Liver (tissue), 9 donors: ENCODE results near the gene USH1G. TPM values are rescaled to one million over a fixed set of nuclear protein-coding genes. Genes with fewer than 3 reads are reported as not detected.

Source experiments
- DNase-seq: peaks from one replicate; pipeline ENCODE4 v3.0.0-alpha.2; 2017; ENCODE audit warnings: low spot score
- H3K27ac ChIP-seq, 2 donors: one replicate each; pipeline ENCODE4 v1.7.0; 2013; ENCODE audit warnings: inconsistent platforms in 2 of 2, low read length in 2 of 2, control low read depth in 1 of 2, low read depth in 1 of 2, mild to moderate bottlenecking in 1 of 2
- H3K27me3 ChIP-seq, 4 donors: one replicate each; pipeline versions ENCODE4 v1.6.1 to v1.7.0; 2013; ENCODE audit warnings: low read length in 3 of 4, inconsistent platforms in 1 of 4, mild to moderate bottlenecking in 1 of 4, moderate library complexity in 1 of 4; ENCODE audit not compliant: control insufficient read depth in 4 of 4, insufficient read depth in 4 of 4
- H3K36me3 ChIP-seq, 4 donors: one replicate each; pipeline versions ENCODE4 v1.6.1 to v1.7.0; 2013; ENCODE audit warnings: low read length in 3 of 4, mild to moderate bottlenecking in 3 of 4, low read depth in 1 of 4, moderate library complexity in 1 of 4; ENCODE audit not compliant: control insufficient read depth in 4 of 4, insufficient read depth in 3 of 4
- H3K4me1 ChIP-seq, 4 donors: one replicate each; pipeline versions ENCODE4 v1.6.1 to v1.7.0; 2013; ENCODE audit warnings: low read length in 3 of 4, mild to moderate bottlenecking in 3 of 4, moderate library complexity in 1 of 4; ENCODE audit not compliant: control insufficient read depth in 4 of 4, insufficient read depth in 4 of 4
- H3K4me3 ChIP-seq, 3 donors: one replicate each; pipeline versions ENCODE4 v1.6.1 to v1.7.0; 2013; ENCODE audit warnings: low read length in 3 of 3, control low read depth in 1 of 3, low read depth in 1 of 3, mild to moderate bottlenecking in 1 of 3
- H3K9ac ChIP-seq, 2 donors: one replicate each; pipeline ENCODE4 v1.7.0; 2013; ENCODE audit warnings: low read length in 2 of 2, mild to moderate bottlenecking in 2 of 2, moderate library complexity in 2 of 2, control low read depth in 1 of 2, low read depth in 1 of 2
- H3K9me3 ChIP-seq, 4 donors: one replicate each; pipeline versions ENCODE4 v1.6.1 to v1.7.0; 2013; ENCODE audit warnings: low read length in 3 of 4; ENCODE audit not compliant: control insufficient read depth in 4 of 4
- EGR1 ChIP-seq, 2 donors: IDR thresholded peaks; 2 replicates each; pipeline ENCODE4 v1.6.1; 2016 to 2018; ENCODE audit warnings: antibody characterized with exemption in 2 of 2, low read depth in 2 of 2
- FOXA1 ChIP-seq: IDR thresholded peaks from 2 replicates; pipeline ENCODE4 v1.6.1; 2016; ENCODE audit warnings: antibody characterized with exemption
- FOXA2 ChIP-seq: IDR thresholded peaks from 2 replicates; pipeline ENCODE4 v1.6.1; 2016; ENCODE audit warnings: antibody characterized with exemption
- GABPA ChIP-seq, 2 donors: IDR thresholded peaks in 1 of 2; conservative IDR thresholded peaks in 1 of 2; 2 replicates each; pipeline ENCODE4 v1.6.1; 2016; ENCODE audit warnings: antibody characterized with exemption in 2 of 2, mild to moderate bottlenecking in 1 of 2, moderate library complexity in 1 of 2
- HNF4A ChIP-seq, 2 donors: conservative IDR thresholded peaks; 2 replicates each; pipeline ENCODE4 v1.6.1; 2016; ENCODE audit warnings: antibody characterized with exemption in 2 of 2, mild to moderate bottlenecking in 2 of 2
- HNF4G ChIP-seq: IDR thresholded peaks from 2 replicates; pipeline ENCODE4 v1.6.1; 2016; ENCODE audit warnings: antibody characterized with exemption
- JUND ChIP-seq, 2 donors: IDR thresholded peaks; 2 replicates each; pipeline ENCODE4 v1.6.1; 2016; ENCODE audit warnings: antibody characterized with exemption in 2 of 2
- NR2F2 ChIP-seq: IDR thresholded peaks from 2 replicates; pipeline ENCODE4 v1.6.1; 2016; ENCODE audit warnings: antibody characterized with exemption
- RXRA ChIP-seq, 2 donors: IDR thresholded peaks; 2 replicates each; pipeline ENCODE4 v1.6.1; 2017 to 2018; ENCODE audit warnings: antibody characterized with exemption in 2 of 2, mild to moderate bottlenecking in 1 of 2
- SP1 ChIP-seq: IDR thresholded peaks from 2 replicates; pipeline ENCODE4 v1.6.1; 2018; ENCODE audit warnings: antibody characterized with exemption, mild to moderate bottlenecking
- TAF1 ChIP-seq: conservative IDR thresholded peaks from 2 replicates; pipeline ENCODE4 v1.6.1; 2016; ENCODE audit warnings: antibody characterized with exemption, mild to moderate bottlenecking
- YY1 ChIP-seq: IDR thresholded peaks from 2 replicates; pipeline ENCODE4 v1.6.1; 2016; ENCODE audit warnings: antibody characterized with exemption, mild to moderate bottlenecking
- WGBS: extraction: QIAGEN DNeasy Blood & Tissue Kit; methylation state at CpG from one replicate; pipeline ENCODE4 v1.1.7; 2013; 5-methylcytosine and 5-hydroxymethylcytosine counted together
- polyA plus RNA-seq, 2 donors: library from polyadenylated mRNA; stranded (reverse) in 1 of 2; unstranded in 1 of 2; fragments of 200-250 nt in 1 of 2; fragments of >200 nt in 1 of 2; fragmentation: Nextera tagmentation in 1 of 2; extraction: Ambion mirVana in 1 of 2; gene quantifications; one replicate each; pipeline versions ENCODE4 v1.2.1 to v1.2.3, GENCODE V29; 2013 to 2015
- total RNA-seq, 2 donors: library from RNA; depleted of rRNA; stranded (reverse); fragments of >200 nt; gene quantifications; one replicate each; pipeline ENCODE4 v1.2.3, GENCODE V29; 2014
- TF ChIP-seq, protein P1 (sequence below): fragments of 150-350 bp; IDR thresholded peaks from 2 replicates; pipeline ENCODE4 v1.5.1; 2017; ENCODE audit warnings: improper control_type of control experiment, low read depth, low read length; ENCODE audit not compliant: missing input control
- TF ChIP-seq, protein P2 (sequence below): IDR thresholded peaks from 2 replicates; pipeline ENCODE4 v1.6.1; 2016; ENCODE audit warnings: antibody characterized with exemption
- TF ChIP-seq, protein P3 (sequence below): IDR thresholded peaks from 2 replicates; pipeline ENCODE4 v1.6.1; 2016; ENCODE audit warnings: antibody characterized with exemption
- TF ChIP-seq, protein P4 (sequence below): IDR thresholded peaks from 2 replicates; pipeline ENCODE4 v1.6.1; 2016; ENCODE audit warnings: antibody characterized with exemption, mild to moderate bottlenecking
- TF ChIP-seq, protein P5 (sequence below): IDR thresholded peaks from 2 replicates; pipeline ENCODE4 v1.6.1; 2016; ENCODE audit warnings: antibody characterized with exemption
- donor health status: healthy.
- donor health status: healthy.
- donor health status: healthy.
- donor health status: healthy.
- donor health status: healthy.

Gene USH1G
- total and polyA plus RNA-seq, 4 donors, result under 0.01 TPM; not detected in 3

DNA sequence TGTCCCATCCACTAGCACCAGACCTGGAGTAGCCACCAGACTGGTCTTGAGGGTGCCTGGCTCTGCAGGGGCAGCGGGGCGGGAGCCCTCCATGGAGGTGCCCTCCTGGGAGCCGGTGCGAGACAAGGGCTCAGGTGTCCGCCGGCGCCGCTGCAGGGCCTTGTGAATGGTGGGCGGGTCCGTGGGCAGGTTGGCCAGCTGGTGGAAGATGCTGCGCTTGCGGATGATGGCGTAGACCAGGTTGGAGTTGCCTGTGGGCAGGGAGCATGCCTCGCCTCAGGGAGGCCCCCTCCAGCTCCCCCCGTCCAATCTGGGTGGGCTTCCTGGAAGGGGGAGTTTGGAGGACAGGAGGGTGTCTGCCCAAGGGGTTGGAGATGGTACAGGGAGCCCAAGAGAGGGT is 31.1 kb upstream of the USH1G start (continued):
- TF ChIP-seq, protein P1, sequence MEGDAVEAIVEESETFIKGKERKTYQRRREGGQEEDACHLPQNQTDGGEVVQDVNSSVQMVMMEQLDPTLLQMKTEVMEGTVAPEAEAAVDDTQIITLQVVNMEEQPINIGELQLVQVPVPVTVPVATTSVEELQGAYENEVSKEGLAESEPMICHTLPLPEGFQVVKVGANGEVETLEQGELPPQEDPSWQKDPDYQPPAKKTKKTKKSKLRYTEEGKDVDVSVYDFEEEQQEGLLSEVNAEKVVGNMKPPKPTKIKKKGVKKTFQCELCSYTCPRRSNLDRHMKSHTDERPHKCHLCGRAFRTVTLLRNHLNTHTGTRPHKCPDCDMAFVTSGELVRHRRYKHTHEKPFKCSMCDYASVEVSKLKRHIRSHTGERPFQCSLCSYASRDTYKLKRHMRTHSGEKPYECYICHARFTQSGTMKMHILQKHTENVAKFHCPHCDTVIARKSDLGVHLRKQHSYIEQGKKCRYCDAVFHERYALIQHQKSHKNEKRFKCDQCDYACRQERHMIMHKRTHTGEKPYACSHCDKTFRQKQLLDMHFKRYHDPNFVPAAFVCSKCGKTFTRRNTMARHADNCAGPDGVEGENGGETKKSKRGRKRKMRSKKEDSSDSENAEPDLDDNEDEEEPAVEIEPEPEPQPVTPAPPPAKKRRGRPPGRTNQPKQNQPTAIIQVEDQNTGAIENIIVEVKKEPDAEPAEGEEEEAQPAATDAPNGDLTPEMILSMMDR, result no peak
- TF ChIP-seq SP1 (no peak), HNF4G (no peak), HNF4A (conservative IDR thresholded peaks at IDR 0.05) (no peak)

DNA sequence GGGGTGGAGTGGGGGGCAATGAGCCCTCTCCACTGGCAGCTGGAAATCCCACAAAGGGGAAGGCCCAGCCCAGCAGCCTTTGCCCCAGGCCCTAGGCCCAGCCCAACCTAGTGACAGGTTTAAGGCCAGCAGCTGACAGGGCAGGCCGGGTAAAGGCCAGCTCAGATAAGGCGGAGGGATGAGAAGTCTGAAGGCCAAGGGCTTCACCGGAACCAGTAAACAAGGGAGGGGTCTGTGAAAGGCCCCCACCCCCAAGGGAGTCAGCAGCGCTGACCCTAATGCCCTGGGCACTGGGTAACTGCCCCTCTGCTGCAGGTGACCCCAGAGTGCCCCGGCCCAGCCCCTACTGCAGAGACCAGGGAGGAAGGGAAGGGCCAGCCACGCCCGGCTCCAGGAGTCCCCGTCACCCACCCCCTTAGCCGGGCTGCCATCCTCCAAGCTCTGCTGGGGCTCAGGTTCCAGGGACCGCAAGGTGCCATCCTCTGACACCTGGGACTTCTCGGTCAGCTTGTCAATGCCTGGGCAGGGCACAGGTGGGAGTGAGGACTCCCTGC is 30.2 kb upstream of the USH1G start:
- H3K4me1 ChIP-seq, result no peaks in the 10 kb centered on the region
- H3K27me3 ChIP-seq, result no peaks in the 10 kb centered on the region
- WGBS, result 74% methylated on average over 11 of the region's 11 CpGs
- no peak for DNase-seq
- no peaks in the 10 kb centered on the region for H3K9me3 ChIP-seq
- H3K36me3 ChIP-seq, result peaks cover 0 to 2% (median 1%) of the 10 kb centered on the region in 4 donors
- no peak overlapping the region for H3K9ac ChIP-seq
- no peak overlapping the region for H3K27ac ChIP-seq
- TF ChIP-seq TAF1, result no peak
- TF ChIP-seq, protein P2, sequence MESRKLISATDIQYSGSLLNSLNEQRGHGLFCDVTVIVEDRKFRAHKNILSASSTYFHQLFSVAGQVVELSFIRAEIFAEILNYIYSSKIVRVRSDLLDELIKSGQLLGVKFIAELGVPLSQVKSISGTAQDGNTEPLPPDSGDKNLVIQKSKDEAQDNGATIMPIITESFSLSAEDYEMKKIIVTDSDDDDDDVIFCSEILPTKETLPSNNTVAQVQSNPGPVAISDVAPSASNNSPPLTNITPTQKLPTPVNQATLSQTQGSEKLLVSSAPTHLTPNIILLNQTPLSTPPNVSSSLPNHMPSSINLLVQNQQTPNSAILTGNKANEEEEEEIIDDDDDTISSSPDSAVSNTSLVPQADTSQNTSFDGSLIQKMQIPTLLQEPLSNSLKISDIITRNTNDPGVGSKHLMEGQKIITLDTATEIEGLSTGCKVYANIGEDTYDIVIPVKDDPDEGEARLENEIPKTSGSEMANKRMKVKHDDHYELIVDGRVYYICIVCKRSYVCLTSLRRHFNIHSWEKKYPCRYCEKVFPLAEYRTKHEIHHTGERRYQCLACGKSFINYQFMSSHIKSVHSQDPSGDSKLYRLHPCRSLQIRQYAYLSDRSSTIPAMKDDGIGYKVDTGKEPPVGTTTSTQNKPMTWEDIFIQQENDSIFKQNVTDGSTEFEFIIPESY, result no peak
- TF ChIP-seq FOXA2, result no peak
- no peak for TF ChIP-seq NR2F2
- no peak overlapping the region for H3K4me3 ChIP-seq

DNA sequence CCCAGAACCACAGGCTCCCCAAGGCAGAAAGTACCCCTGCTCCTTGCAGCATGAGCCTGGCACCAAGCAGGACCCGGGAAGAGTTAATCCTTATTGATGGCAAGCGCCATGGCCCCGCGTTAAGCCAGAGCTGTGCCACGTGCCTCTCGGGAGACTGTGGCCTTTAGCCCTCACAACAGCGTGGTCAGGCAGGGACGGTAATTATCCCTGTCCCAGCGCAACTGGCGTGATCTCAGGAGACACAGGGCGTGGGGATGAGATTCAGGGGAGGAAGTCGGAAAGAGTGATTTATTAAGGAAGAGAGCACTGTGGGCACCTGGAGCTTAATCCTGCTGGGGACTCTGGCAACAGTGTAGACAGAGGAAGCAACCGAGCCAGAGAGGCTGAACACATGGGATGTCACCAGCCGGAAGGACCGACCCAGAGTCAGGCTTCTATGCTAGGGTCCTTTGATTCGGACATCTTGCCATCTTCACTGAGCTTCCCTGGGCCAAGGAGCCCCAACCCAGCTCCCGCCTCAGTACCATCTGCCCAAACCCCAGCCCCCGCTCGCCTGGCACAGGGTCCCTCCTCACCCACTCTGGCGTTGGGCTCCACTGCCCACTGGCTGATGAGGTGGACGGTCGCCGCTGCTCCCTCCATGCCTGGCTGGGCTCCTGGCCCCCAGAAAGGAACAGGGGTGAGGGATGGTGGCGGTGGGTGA is 29.5 kb upstream of the USH1G start:
- WGBS, result 76% methylated on average over 24 of the region's 24 CpGs
- no peaks in the 10 kb centered on the region for H3K27me3 ChIP-seq
- peaks cover 0 to 2% (median 1%) of the 10 kb centered on the region in 4 donors for H3K36me3 ChIP-seq
- no peak overlapping the region for H3K4me3 ChIP-seq
- no peak overlapping the region for H3K27ac ChIP-seq
- no peak for DNase-seq
- no peaks in the 10 kb centered on the region for H3K9me3 ChIP-seq
- H3K9ac ChIP-seq, result no peak overlapping the region
- no peaks in the 10 kb centered on the region for H3K4me1 ChIP-seq
- TF ChIP-seq RXRA (IDR thresholded peaks at IDR 0.05) (no peak), FOXA1 (no peak), SP1 (no peak), YY1 (no peak), FOXA2 (no peak), JUND (IDR thresholded peaks at IDR 0.05) (no peak), EGR1 (IDR thresholded peaks at IDR 0.05; ENCODE audit: low read depth in 2 of 2) (no peak), HNF4G (no peak), GABPA (IDR thresholded peaks at IDR 0.05 in 1 of 2, conservative IDR thresholded peaks at IDR 0.05 in 1 of 2) (no peak)
- TF ChIP-seq, protein P3, sequence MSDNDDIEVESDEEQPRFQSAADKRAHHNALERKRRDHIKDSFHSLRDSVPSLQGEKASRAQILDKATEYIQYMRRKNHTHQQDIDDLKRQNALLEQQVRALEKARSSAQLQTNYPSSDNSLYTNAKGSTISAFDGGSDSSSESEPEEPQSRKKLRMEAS, result no peak
- TF ChIP-seq, protein P4, sequence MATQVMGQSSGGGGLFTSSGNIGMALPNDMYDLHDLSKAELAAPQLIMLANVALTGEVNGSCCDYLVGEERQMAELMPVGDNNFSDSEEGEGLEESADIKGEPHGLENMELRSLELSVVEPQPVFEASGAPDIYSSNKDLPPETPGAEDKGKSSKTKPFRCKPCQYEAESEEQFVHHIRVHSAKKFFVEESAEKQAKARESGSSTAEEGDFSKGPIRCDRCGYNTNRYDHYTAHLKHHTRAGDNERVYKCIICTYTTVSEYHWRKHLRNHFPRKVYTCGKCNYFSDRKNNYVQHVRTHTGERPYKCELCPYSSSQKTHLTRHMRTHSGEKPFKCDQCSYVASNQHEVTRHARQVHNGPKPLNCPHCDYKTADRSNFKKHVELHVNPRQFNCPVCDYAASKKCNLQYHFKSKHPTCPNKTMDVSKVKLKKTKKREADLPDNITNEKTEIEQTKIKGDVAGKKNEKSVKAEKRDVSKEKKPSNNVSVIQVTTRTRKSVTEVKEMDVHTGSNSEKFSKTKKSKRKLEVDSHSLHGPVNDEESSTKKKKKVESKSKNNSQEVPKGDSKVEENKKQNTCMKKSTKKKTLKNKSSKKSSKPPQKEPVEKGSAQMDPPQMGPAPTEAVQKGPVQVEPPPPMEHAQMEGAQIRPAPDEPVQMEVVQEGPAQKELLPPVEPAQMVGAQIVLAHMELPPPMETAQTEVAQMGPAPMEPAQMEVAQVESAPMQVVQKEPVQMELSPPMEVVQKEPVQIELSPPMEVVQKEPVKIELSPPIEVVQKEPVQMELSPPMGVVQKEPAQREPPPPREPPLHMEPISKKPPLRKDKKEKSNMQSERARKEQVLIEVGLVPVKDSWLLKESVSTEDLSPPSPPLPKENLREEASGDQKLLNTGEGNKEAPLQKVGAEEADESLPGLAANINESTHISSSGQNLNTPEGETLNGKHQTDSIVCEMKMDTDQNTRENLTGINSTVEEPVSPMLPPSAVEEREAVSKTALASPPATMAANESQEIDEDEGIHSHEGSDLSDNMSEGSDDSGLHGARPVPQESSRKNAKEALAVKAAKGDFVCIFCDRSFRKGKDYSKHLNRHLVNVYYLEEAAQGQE, result no peak
- TF ChIP-seq, protein P2, result no peak
- TF ChIP-seq, protein P5, sequence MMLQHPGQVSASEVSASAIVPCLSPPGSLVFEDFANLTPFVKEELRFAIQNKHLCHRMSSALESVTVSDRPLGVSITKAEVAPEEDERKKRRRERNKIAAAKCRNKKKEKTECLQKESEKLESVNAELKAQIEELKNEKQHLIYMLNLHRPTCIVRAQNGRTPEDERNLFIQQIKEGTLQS, result no peak
- TF ChIP-seq, protein P1, result no peak
